ENCODE data around the gene ELP4.

ELP4 gene

DNA sequence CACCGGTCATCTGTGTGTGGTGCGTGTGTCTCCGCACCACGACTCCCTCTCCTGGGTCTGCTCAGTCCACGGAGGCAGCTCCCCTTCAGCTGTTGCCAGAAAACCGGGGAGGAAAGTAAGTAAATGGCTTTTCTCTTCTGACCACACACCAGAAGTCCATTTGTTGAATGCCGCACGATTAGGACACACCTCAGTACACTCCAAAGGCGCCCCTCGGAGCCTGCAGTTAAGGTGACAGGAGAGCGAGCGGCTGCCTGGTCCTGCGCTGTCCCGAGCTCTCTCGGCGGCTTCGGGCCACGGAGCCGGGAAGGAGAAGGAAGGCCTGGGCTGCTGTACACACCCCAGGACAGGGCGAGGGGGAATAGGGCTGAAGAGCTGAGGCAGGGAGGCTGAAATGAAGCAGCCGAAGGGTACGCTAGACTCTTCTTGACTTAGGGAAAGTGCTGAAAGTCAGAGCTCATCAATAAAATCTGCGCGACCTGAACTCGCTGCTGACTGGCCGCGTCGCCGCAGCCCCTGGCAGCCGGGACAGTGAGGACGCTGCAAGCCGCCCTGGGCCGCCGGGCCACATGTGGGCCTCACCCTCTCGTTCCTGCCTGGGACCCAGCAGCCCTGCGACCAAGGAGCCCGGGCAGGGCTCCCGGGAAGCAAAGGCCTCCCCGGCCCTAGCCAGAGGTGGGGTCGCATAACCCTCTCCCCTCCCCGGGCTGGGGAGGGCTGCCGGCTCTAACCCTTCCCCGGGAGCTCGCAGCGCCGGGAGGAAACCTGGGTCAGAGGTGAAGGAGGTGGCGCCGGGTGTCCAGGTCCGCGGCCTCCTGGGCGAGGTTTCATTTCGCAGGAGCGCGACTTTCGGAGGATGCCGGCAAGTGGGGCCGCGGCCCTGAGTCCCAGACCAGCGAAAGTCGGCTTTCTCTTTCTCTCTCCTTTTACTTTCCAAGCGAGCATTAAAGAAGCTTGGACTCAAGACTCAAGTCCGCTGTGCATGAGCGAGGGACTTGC is 303.1 kb downstream of the ELP4 start:
- DNase-seq (ENCODE audit: low spot score) = peak; percentile 49

DNA sequence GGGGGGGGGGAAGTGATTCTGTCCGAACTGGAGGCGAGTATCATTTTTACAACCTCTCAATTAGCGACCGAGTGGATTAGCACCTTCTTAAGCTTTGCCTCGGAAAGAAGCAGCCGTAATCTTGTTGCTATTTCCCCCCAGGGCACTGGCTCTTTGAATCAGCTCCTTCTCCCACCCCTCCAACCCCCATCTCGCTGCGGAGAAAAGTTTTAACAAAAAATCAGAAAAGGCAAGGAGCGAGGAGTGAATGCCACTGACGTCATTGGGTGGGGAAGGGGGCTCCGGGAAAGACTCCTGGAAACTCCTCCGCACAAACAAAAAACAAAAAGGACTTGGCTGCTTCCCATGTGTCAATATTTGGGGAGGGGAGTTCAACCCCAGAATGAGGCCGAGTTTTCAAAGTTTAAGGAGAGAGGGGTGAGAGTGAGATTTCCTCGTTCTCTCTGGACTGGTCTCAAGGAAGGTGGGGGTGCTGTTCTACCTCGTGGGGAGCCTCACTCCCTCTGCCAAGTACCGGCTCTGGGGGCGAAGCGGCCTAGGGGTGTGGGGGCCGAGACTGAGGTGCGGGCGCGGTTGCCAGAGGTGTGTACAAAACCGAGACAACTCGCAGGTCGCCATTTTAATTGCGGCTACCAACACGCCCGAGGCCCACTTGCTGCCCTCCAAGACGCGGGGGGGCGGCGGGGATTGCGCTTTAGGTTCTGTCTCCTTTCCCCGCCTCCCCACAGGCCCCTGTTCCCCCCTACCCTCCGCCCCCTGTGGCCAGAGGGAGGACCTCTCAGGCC is 304.0 kb downstream of the ELP4 start:
- no peak for DNase-seq (ENCODE audit: low spot score)

DNA sequence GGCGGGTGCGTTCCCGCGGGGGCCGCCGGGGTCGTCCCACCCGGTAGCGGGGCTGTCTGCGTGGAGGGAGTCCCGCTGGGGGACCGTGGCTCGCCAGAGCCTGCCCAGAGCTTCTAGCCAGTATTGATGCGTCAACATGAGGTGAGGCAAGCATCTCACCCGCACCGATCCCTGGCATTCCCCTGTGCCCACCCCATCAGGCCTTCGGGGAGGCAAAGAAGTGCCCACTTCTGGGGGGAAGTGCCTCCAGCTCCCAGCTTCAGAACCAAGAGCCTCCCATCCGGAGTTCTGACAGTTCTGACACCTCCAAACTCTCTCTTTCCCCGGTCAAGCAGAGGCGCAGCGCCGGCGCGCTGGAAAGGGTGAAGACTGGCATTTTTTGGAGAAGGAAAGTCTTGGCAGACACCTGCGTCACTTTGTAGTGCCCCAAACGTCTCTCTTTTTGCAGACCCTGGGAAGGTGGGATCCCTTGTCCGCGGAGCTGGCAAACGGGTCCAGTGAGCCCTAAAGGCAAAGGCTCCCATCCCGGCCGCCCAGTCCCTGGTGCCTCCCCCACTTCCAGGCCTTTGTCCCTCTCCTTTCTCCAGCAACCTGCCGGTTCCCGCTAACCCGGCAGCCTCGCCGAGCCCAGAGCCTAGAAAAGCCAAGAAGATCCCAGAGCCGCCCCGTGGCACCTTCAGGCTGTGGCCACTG is 304.8 kb downstream of the ELP4 start:
- no peak for DNase-seq (ENCODE audit: low spot score)

DNA sequence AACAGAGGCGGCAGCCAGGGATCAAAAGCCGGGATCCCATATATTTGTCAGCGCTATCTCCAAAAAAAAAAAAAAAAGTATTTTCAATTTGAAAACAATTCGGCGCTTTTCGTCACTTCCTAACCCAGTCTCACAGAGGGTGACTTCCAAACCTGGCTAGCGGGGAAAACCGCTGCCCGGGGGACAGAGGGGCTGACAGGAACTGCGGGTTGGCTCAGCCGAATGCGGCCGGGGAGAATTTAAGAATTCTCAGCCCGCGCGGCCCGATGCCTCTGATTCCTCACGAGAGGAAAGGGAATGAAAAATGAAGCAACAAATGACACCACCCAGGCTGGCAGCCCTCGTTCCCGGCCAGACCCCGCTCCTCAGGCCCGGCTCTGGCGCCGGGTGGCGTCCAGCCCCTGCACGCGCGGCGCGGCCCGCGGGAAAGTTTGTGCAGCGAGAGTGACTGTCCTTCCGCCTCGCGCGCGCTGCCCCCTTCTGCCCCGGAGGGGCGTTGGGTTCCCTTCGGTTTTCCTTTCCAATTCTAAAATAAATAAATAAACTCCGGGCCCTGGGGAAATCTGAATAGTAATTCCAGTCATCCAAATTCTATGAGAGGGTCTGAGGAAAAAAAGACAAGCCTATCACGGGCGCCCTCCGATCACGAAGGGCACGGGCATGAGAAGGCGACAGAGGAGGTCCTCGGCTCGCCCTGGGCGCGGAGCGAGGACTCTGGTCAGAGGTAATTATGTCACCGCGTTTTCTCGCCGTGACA is 306.3 kb downstream of the ELP4 start:
- no peak for DNase-seq (ENCODE audit: low spot score)

DNA sequence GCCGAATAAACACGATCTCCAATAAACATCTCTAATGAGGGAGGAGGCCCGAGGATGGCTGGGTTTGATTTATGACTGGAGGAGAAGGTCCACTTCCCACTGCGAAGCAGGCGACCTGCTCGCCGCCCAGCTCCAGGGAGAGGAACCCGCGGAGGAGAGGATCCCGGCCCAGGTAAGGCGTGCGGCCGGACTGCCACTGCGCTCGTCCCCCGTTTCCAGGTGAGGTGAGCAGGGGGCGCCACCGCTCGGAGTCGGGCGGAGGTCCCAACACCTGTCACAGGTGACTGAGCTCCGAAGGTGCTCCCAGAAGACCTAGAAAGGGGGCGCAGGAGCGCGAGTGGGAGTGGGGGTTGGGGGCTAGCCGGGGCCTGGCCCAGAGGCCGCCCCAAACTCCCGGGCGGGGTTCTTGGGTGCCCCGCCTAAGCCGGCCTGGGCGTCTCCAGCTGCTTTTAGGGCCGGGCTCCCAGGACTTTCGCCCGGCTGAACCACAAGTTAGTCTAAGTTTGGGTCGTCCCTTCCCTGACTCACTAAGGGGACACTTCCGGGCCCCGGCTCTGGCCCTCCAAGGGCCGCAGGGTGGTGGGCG is 307.0 kb downstream of the ELP4 start:
- no peak for DNase-seq (ENCODE audit: low spot score)

DNA sequence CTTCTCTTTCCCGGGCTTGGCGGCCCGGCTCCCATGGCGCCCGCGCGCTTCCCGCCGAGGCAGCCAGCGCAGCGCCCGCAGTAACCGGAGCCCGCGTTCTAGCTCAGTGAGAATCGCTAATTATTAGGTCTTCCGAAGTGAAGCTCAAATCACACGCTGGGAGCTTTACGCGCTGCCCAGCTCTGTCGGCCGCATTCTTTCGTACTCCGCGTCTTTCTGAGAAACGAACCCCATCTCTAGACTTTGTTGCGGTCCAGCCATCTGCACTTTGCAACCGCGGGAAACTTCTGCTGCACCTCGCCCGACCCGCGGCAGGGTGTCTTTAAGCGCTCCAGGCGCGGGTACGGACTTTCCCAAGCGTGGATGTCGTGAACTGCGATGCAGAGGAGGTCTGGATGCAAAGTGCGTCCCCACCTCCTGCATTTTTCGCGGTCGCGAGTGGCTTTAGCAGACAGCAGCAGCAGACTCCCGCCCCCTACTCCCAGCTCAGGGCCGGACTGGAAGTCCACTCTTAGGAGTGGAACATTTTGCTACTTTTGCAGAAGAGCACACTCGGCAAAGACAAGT is 307.6 kb downstream of the ELP4 start:
- DNase-seq (ENCODE audit: low spot score) = no peak

DNA sequence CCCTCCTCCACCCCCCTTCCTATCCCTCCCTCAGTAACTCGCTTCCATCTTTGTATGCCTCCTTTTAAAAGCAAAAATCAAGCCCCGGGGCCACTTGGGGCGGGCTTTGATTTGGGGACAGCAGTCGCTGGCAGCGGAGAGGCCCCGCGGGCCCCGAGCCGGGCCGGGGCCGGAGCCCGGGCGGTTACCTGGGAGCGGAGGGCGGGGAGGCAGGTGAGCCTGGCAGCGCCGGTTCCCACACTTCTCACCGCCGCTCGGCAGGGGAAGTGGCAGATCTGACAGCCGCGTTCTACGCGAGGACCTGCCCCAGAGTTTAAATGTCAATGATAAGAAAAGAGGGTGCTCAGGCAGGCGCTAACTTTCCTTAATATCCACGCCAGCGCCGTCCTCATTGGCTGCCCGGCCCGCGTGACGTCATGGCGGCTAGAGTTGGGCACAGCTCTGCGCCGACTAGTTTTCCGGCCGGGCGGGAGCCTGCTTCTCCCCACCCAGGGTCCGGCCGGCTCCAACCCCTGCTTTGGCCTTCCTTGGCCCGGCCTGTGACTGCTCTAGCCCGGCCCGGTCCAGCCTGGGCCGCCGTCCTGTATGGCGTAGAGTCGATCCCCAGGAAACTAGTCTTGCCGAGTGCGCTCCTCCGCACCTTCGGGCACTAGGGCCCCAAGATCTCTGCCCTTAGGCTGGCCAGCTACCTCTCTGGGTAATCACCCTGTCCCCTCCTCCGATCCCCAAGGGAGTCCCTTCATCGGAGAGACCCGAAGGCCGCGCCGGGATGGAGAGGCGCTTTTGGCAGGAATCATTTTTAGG is 308.3 kb downstream of the ELP4 start:
- DNase-seq (ENCODE audit: low spot score) = no peak

DNA sequence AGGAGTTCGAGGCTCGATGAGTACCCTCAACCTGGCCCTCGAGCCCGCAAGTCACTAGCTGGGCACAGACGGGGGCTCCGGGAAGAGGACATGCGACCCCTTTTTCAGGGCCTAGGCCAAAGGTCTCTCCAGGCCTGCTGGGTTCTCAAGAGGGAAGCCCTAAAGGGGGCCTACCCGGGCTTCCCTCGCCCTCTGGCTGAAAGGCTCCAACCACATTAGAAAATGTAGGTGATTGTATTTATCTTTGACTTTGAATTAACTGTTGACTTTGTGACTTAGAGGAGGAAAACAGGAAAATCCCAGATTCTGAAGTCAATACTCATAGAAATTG is 308.8 kb downstream of the ELP4 start:
- no peak for DNase-seq (ENCODE audit: low spot score)

DNA sequence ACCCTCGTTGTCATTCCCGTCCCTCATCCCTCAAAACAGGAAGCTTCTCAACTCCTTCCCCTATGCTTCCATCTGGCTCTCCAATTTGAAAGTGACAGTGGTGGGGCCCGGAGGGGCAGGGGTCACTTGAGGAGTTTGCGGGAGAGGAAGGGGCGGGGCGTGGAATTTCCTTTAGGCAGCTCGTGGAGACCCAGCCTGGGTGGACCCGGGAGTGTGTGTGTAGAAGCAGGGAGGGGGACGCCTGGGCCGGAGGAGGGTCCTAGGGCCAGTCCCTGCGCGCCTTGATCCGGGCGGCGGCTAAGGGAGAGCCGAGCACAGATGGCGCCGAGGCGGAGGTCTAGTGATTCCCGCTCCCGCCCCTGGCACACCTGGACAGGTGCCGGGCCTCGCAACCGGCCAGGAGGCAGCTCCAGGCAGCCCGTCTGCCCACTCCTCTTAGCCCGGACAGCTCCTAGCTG is 309.3 kb downstream of the ELP4 start:
- DNase-seq (ENCODE audit: low spot score) = no peak

DNA sequence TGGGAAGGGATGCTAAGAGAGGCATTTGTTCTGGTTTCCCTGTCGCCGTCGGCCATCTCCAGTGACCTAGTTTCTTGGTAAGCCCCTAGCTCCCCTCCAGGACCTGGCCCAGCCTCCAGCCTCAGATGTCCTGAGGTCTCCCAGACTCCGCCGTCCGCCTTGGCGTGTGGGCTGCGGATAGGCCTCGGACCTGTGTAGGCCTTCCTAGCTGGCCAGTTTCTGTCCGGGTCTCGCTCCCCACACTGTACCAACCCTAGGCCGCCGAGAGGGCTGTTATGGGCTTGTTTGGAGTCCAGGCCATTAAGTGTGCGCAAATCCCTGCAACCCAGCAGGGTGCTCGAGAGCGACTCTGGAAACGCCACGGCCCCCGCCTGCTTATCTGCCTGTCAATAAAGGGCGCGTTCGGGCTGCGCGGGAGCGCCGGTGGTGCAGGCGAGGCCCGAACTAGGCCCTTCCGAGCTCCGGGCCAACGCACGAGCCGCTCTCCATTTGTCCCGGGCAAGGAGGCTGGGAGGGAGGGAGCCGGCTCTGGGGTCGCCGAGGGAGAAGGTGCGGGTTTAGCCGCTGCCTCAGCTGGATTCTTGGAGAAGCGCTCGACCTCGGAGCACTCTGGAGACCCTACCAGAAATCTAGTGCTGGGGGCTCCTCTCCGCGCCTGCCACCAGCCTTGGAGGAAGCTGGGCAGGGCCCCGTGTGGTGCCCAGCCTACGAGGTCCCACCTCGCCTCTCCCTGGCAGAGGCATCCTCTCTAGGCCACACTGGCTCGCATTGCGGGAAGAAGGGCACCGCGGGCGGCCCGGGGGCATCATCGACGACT is 310.3 kb downstream of the ELP4 start:
- DNase-seq (ENCODE audit: low spot score) = no peak

DNA sequence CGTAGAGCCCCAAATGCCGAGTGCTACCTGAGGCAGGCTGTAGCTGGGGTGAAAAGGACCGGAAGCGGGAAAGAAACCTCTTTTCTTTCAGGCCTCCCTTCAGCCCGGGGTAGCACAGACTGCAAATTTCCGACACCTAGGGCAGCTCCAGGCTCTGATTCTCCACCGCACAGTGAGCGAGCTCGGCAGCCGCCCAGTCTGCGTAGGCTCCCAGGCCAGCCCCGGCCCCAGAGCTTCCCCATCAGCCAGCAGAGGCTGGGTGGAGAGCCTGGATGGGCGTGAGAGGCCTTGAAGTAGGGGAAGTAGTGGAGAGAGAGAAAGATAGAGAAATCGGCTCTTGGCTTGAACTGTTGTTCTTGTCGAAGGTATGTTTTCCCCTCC is 310.9 kb downstream of the ELP4 start:
- DNase-seq (ENCODE audit: low spot score) = no peak

DNA sequence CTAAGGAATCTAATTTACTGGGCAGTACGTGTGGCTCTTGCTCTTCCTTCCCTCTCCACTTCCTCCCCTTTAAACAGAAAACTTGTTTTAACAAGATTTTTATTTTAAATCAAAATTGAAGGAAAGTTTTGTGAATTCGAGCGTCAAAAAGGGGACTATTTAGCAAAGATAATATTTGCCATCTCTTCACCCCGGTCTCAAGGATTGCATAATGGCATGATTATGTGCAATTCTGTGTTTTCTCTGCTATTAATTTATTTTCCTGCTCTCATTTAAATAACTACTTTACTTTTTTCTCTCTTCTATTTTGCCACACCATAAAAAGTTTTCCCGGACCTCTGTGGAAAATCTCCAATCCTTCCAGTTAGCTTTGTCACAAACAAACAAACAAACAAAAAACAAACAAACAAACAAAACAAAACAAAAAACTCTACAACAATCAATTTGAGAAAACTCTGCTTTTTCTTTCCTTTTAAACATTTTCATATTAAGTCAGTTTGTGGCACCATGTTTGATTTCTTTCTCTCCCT is 311.7 kb downstream of the ELP4 start:
- DNase-seq (ENCODE audit: low spot score) = no peak

DNA sequence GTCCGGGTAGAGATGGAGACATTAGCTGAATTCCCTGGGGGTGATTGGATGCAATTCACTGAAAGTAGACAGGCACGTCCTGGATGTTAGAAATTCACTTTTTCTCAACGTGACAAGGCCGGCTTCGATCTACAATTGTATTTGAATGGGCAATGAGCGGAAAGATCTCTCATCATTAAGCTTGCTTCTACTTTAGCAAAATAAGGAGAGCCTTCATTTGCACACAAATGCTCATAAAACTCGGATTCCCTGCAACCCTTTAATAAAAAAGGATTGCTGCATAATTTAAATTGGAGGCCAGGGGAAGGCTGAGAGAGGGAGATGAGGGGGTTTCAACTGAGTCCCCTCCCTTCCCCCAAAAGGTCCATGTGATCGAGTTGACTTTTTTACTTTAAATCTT is 312.2 kb downstream of the ELP4 start:
- DNase-seq (ENCODE audit: low spot score) = no peak

DNA sequence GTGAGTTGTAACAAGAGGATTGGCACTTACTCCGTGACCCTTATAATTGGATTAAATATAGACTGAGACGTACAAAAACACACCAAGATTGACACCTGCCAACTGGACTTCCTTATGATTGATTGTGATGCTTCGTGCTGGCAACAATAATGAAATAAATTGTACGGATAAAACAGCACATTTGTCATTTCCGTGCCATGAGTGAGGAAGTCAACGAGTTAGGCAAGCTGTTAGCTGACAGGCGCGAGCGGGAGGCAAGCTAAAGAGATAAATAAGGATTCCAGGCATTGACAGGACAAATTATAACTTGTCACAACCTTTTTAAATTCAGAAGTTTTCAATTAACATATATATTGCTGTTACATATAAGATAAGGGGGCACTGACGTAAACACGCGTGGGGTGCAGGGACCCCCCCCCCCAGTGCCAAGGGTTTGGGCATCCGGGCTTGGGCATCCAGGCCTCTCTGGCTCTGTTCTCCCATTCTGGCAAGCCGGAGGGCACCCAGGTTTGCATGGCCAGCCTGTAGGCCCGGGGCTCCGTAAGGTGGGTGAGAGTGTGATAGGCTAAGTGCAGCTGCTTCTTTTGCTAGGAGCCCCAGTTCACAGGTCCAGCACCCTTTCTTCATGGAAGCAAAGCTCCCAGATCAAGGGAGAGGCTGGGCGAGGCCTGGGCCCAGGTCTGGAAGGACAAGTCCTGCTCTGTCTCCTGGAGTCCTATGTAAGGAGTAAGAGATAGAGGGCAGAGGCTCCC is 312.8 kb downstream of the ELP4 start:
- DNase-seq (ENCODE audit: low spot score) = no peak

DNA sequence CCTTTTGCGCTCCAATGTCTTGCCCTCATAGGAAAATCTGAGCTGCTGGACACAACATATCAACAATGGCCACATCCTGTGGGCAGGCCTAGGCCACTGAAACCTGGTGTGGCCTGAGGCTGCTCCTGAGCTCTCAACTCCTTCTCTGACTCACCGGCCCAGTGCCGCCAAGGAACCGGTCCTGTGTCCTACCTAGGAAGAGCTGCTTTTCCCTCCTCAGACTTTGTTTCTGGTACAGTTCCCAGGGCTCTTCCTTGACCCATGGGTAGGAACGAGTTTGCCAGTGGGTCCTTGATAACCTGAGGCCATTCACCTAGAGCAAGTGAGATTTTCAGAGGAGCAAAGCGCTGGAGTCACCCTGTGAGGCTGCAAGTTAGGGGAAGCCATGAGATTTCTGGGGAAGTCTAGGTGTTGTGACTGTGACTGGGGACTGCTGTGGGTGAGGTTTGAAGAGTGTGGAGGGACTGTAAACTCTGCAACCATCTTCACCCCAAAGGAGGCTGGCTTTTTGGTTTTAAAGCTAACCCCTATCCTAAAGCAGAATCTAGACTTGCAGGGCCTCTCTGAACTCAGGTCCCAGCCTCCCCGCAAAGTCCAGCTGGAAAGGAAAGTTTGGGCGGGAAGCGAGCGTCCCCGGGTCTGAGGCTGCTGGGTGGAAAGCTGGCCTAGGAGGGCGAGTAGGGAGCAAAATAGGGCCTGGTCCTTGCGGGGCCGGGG is 313.5 kb downstream of the ELP4 start:
- DNase-seq (ENCODE audit: low spot score) = no peak

DNA sequence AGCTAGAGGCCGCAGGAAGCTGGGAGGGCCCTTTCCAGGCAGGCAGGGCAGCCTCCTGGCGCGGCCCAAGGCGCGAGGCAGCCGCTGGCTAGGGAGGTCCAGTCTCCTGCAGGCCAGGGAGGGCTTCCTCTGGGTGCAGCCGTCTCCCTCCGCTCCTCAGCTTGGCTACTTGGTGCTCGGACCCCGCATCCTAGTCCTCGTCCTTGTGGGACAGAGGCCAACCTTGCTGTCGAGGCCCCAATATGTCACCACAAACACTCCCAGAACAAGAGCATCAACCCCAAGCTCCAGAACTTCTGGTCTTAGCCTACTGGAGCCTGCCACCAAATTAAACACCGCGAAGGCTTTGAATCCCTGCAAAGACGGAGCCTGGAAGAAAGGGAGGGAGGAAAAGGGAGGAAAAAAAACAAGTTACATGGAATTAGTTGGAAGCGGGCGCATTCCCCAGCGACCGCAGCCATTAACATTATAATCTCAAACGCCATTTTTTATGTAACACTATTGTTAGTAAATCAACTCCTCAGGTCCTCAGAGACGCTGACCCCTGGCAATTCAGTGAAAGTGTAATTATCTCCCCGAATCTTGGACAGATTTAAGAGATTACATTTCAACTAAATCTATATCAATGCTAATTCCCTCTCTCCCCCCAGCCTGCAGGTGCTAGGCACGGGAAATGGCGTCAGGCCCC is 314.2 kb downstream of the ELP4 start:
- no peak for DNase-seq (ENCODE audit: low spot score)

DNA sequence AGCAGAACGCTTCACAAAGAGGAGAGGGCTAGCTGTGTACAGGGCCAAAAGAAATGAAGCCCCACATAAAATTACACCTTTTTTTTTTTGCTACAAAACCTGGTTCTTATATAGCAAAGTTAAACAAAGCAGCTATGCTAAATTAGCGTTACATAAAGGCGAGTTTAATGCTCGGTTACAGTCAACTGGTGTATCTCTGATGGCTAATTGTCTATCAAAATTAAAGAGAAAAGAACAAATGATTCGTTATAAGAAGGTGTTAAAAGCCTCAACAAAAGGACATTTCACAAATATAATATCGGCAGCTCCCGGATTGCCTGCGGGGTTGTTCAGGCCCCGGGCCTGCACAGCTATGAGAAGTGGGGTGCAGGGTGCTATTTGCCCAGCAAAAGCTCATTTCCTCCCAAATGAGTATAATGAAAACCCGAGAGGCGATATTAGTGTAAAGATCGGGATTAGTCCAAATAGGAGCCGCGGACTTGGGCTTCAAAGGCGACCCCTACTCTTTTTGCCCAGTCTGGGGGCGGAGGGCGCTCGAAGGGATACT is 314.8 kb downstream of the ELP4 start:
- DNase-seq (ENCODE audit: low spot score) = no peak

Measured in kidney tubule cell (primary cell).